ENCODE data around the gene PPARG.
"Not testable (repeated sequence)": the region's sequence is repeated elsewhere in the genome, so short reads cannot be mapped to it uniquely, and the experiment has no call there.

Gene PPARG

GRCh38 chr3:12279591-12280326, 9.1 kb upstream of the PPARG start:
- no peak for DNase-seq

GRCh38 chr3:12280357-12280806, 8.5 kb upstream of the PPARG start:
- no peak for DNase-seq

- no peak for DNase-seq
Measured at GRCh38 chr3:12284591-12284990, 4.3 kb upstream of the PPARG start.

- DNase-seq = no peak
Measured at GRCh38 chr3:12285003-12285555, 3.8 kb upstream of the PPARG start.

GRCh38 chr3:12285779-12286178, 3.1 kb upstream of the PPARG start:
- not testable (repeated sequence) for DNase-seq

- no peak for DNase-seq
Measured at GRCh38 chr3:12286504-12286903, 2.4 kb upstream of the PPARG start.

- DNase-seq = no peak
Measured at GRCh38 chr3:12286927-12287726, 1.7 kb upstream of the PPARG start.

GRCh38 chr3:12287727-12288181, 1.1 kb upstream of the PPARG start:
- DNase-seq = no peak

GRCh38 chr3:12289524-12289923, 654 bp downstream of the PPARG start:
- no peak for DNase-seq

- no peak for DNase-seq
Measured at GRCh38 chr3:12292770-12293169, 3.9 kb downstream of the PPARG start.

GRCh38 chr3:12294885-12295580, 6.2 kb downstream of the PPARG start:
- no peak for DNase-seq

- no peak for DNase-seq
Measured at GRCh38 chr3:12296511-12296910, 7.6 kb downstream of the PPARG start.

GRCh38 chr3:12299026-12299425, 10.2 kb downstream of the PPARG start:
- DNase-seq = no peak

- no peak for DNase-seq
Measured at GRCh38 chr3:12300137-12300536, 11.3 kb downstream of the PPARG start.

- no peak for DNase-seq
Measured at GRCh38 chr3:12301031-12301430, 12.2 kb downstream of the PPARG start.

GRCh38 chr3:12301513-12301912, 12.6 kb downstream of the PPARG start:
- no peak for DNase-seq

GRCh38 chr3:12302564-12302963, 13.7 kb downstream of the PPARG start:
- DNase-seq = no peak

- no peak for DNase-seq
Measured at GRCh38 chr3:12303534-12303933, 14.7 kb downstream of the PPARG start.

- DNase-seq = no peak
Measured at GRCh38 chr3:12303993-12304392, 15.1 kb downstream of the PPARG start.

- DNase-seq = no peak
Measured at GRCh38 chr3:12307136-12307535, 18.3 kb downstream of the PPARG start.

- DNase-seq = no peak
Measured at GRCh38 chr3:12308517-12308916, 19.6 kb downstream of the PPARG start.

- DNase-seq = no peak
Measured at GRCh38 chr3:12309716-12310115, 20.8 kb downstream of the PPARG start.

- no peak for DNase-seq
Measured at GRCh38 chr3:12312010-12312409, 23.1 kb downstream of the PPARG start.
